HEK293T (cell line): ENCODE measurements around the gene ATP11C.

ENCODE experiments used
- CTCF ChIA-PET: fragments of 350-600 bp; formaldehyde crosslinking; extraction: SDS; loops from one replicate; lab custom pipeline; 2021; ENCODE audit warnings: antibody characterized with exemption, inconsistent platforms; lab: Yijun Ruan, JAX
- POLR2A ChIA-PET: fragments of 350-600 bp; formaldehyde crosslinking; extraction: SDS; loops from one replicate; lab custom pipeline; 2020; ENCODE audit warnings: antibody characterized with exemption, inconsistent platforms; lab: Yijun Ruan, JAX
- DNase-seq: peaks from one replicate; pipeline ENCODE4 v3.0.0; 2012; ENCODE audit warnings: mixed read lengths; ENCODE audit errors: extremely low spot score
- ARNT ChIP-seq: fragments of 450-650 bp; IDR thresholded peaks from 2 replicates; pipeline ENCODE4 v1.6.1; 2017; ENCODE audit warnings: mild to moderate bottlenecking
- BHLHE40 ChIP-seq: fragments of 450-650 bp; IDR thresholded peaks from 2 replicates; pipeline ENCODE4 v1.6.1; 2016; ENCODE audit warnings: mild to moderate bottlenecking, moderate library complexity, borderline replicate concordance
- CTBP1 ChIP-seq: fragments of 450-650 bp; IDR thresholded peaks from 2 replicates; pipeline ENCODE4 v1.6.1; 2016; ENCODE audit warnings: borderline replicate concordance
- ELF4 ChIP-seq: fragments of 450-650 bp; IDR thresholded peaks from 2 replicates; pipeline ENCODE4 v1.6.1; 2017; ENCODE audit warnings: antibody characterized with exemption
- FOXA1 ChIP-seq: fragments of 450-650 bp; IDR thresholded peaks from 2 replicates; pipeline ENCODE4 v1.6.1; 2016; ENCODE audit warnings: mild to moderate bottlenecking
- FOXK2 ChIP-seq: fragments of 450-650 bp; IDR thresholded peaks from 2 replicates; pipeline ENCODE4 v1.6.1; 2016; ENCODE audit warnings: mild to moderate bottlenecking
- FOXM1 ChIP-seq: fragments of 450-650 bp; IDR thresholded peaks from 2 replicates; pipeline ENCODE4 v1.6.1; 2017; ENCODE audit warnings: mild to moderate bottlenecking, borderline replicate concordance
- HDGF ChIP-seq: fragments of 450-650 bp; IDR thresholded peaks from 2 replicates; pipeline ENCODE4 v1.6.1; 2017; ENCODE audit warnings: antibody characterized with exemption, borderline replicate concordance
- L3MBTL2 ChIP-seq: fragments of 450-650 bp; conservative IDR thresholded peaks from 2 replicates; pipeline ENCODE4 v1.6.1; 2016; ENCODE audit warnings: mild to moderate bottlenecking
- LEF1 ChIP-seq: fragments of 450-650 bp; IDR thresholded peaks from 2 replicates; pipeline ENCODE4 v1.6.1; 2017; ENCODE audit warnings: mild to moderate bottlenecking, borderline replicate concordance
- NFRKB ChIP-seq: fragments of 450-650 bp; IDR thresholded peaks from 2 replicates; pipeline ENCODE4 v1.6.1; 2016; ENCODE audit warnings: mild to moderate bottlenecking, moderate library complexity
- PKNOX1 ChIP-seq: fragments of 450-650 bp; IDR thresholded peaks from 2 replicates; pipeline ENCODE4 v1.6.1; 2016
- SP1 ChIP-seq: fragments of 450-650 bp; IDR thresholded peaks from 2 replicates; pipeline ENCODE4 v1.6.1; 2017
- SUZ12 ChIP-seq: fragments of 450-650 bp; IDR thresholded peaks from 2 replicates; pipeline ENCODE4 v1.6.1; 2016; ENCODE audit warnings: mild to moderate bottlenecking
- TARDBP ChIP-seq: fragments of 450-650 bp; IDR thresholded peaks from 2 replicates; pipeline ENCODE4 v1.6.1; 2016
- ZNF384 ChIP-seq: fragments of 450-650 bp; IDR thresholded peaks from 2 replicates; pipeline ENCODE4 v1.6.1; 2016

The ATP11C gene

GRCh38 chrX:139816204-139816603 lies 116.6 kb downstream of the ATP11C start:
- TF ChIP-seq FOXK2: no peak
- TF ChIP-seq NFRKB: no peak
- TF ChIP-seq ZNF384: no peak
- TF ChIP-seq LEF1: no peak
- no peak for TF ChIP-seq CTBP1
- TF ChIP-seq FOXM1: no peak
- no peak for TF ChIP-seq SUZ12
- no peak for TF ChIP-seq SP1
- no peak for TF ChIP-seq BHLHE40
- no peak for TF ChIP-seq FOXA1
- TF ChIP-seq HDGF: no peak
- DNase-seq: no peak
- POLR2A ChIA-PET: no interaction called here
- CTCF ChIA-PET: interaction anchor here (0.7 kb wide), 1 partner anchor 25 kb away, joined by 4 read pairs; no protein-coding TSS in a partner anchor

- CTCF ChIA-PET: interaction anchor here (0.7 kb wide), 1 partner anchor 25 kb away, joined by 4 read pairs; no protein-coding TSS in a partner anchor
- no peak for DNase-seq
- POLR2A ChIA-PET: no interaction called here
Measured at GRCh38 chrX:139815771-139816170, 117.1 kb downstream of the ATP11C start.

GRCh38 chrX:139811942-139812629 lies 120.8 kb downstream of the ATP11C start:
- ChIA-PET POLR2A (no interaction called here), CTCF (no interaction called here)
- no peak for TF ChIP-seq TARDBP
- TF ChIP-seq BHLHE40: no peak
- no peak for TF ChIP-seq NFRKB
- no peak for TF ChIP-seq SP1
- TF ChIP-seq ARNT: no peak
- no peak for DNase-seq

More at GRCh38 chrX:139815771-139816170, 117.1 kb downstream of the ATP11C start:
- no peak for TF ChIP-seq ELF4
- no peak for TF ChIP-seq SP1
- TF ChIP-seq FOXM1: no peak
- no peak for TF ChIP-seq FOXA1
- no peak for TF ChIP-seq ARNT
- no peak for TF ChIP-seq BHLHE40
- no peak for TF ChIP-seq PKNOX1
- no peak for TF ChIP-seq TARDBP
- TF ChIP-seq ZNF384: no peak
- no peak for TF ChIP-seq LEF1
- TF ChIP-seq L3MBTL2: no peak
- no peak for TF ChIP-seq NFRKB
- no peak for TF ChIP-seq HDGF
- no peak for TF ChIP-seq CTBP1
- no peak for TF ChIP-seq SUZ12
- TF ChIP-seq FOXK2: no peak

- POLR2A ChIA-PET: no interaction called here
- DNase-seq: no peak
- TF ChIP-seq SUZ12 (no peak), NFRKB (no peak), ZNF384 (no peak), SP1 (no peak), ARNT (no peak), LEF1 (no peak), L3MBTL2 (no peak), HDGF (no peak), FOXM1 (no peak), CTBP1 (no peak)
- CTCF ChIA-PET: no interaction called here
Measured at GRCh38 chrX:139804482-139804881, 128.4 kb downstream of the ATP11C start.

- no peak for DNase-seq
- TF ChIP-seq TARDBP: no peak
- ChIA-PET CTCF (no interaction called here), POLR2A (no interaction called here)
Measured at GRCh38 chrX:139803224-139803623, 129.6 kb downstream of the ATP11C start.

GRCh38 chrX:139802048-139802447 lies 130.8 kb downstream of the ATP11C start:
- TF ChIP-seq ELF4 (no peak), CTBP1 (no peak), PKNOX1 (no peak), LEF1 (no peak), SP1 (no peak), FOXM1 (no peak), SUZ12 (no peak), FOXK2 (no peak), ZNF384 (no peak), L3MBTL2 (no peak), BHLHE40 (no peak), ARNT (no peak), HDGF (no peak), TARDBP (no peak), FOXA1 (no peak), NFRKB (no peak)
- POLR2A ChIA-PET: no interaction called here
- no peak for DNase-seq
- CTCF ChIA-PET: no interaction called here

GRCh38 chrX:139801397-139801813 lies 131.4 kb downstream of the ATP11C start:
- DNase-seq: no peak
- ChIA-PET CTCF (no interaction called here), POLR2A (no interaction called here)
- no peak for TF ChIP-seq HDGF
- no peak for TF ChIP-seq SP1
- no peak for TF ChIP-seq SUZ12
- no peak for TF ChIP-seq PKNOX1
- TF ChIP-seq FOXK2: no peak
- no peak for TF ChIP-seq LEF1
- no peak for TF ChIP-seq CTBP1
- no peak for TF ChIP-seq L3MBTL2
- no peak for TF ChIP-seq FOXA1
- TF ChIP-seq ELF4: no peak
- TF ChIP-seq FOXM1: no peak
- TF ChIP-seq BHLHE40: no peak
- no peak for TF ChIP-seq NFRKB
- TF ChIP-seq ZNF384: no peak
- TF ChIP-seq TARDBP: no peak
- no peak for TF ChIP-seq ARNT
